Natural killer cell (primary cell): ENCODE data around the gene ACTA1. TPM values are rescaled to one million over a fixed set of nuclear protein-coding genes. Genes with fewer than 3 reads are reported as not detected.

ENCODE experiments used
- total RNA-seq, 4 donors: library from RNA; stranded (reverse); fragments of 120-200 nt in 1 of 4; gene quantifications; one replicate each; pipeline versions ENCODE4 v1.2.3 to v1.2.4, GENCODE V29; 2013 to 2022

The ACTA1 gene
- total RNA-seq, 3 donors from 2014 or later (not counting 1 experiment from before 2014, with no cell fraction given) = 0.25 to 0.40 TPM; not detected in 1

Other genes starting within 250 kb of the ACTA1 start
- gene RAB4A, start 163.0 kb downstream of the ACTA1 start, total RNA-seq = 10 to 100 TPM; 31.2 to 47.1 (median 31.6) TPM
- gene CCSAP, start 91.0 kb downstream of the ACTA1 start, total RNA-seq = 10 to 100 TPM in 2 of 3 donors, 1 to 10 TPM in 1; 6.8 to 14.0 (median 10.2) TPM
- 10 to 100 TPM; 34.5 to 40.1 (median 38.4) TPM for gene NUP133, start 74.2 kb upstream of the ACTA1 start, total RNA-seq
- 10 to 100 TPM; 22.0 to 23.3 (median 22.0) TPM for gene ABCB10, start 124.6 kb upstream of the ACTA1 start, total RNA-seq
- gene TAF5L, start 192.0 kb upstream of the ACTA1 start, total RNA-seq = 10 to 100 TPM; 21.6 to 37.9 (median 32.7) TPM
- 10 to 100 TPM in 1 of 3 donors, 1 to 10 TPM in 2; 5.5 to 10.4 (median 9.8) TPM for gene URB2, start 192.2 kb upstream of the ACTA1 start, total RNA-seq